ENCODE measurements around the gene SNX21.

GRCh38 chr20:45834797-45835161, 1.2 kb downstream of the SNX21 start:
- TF ChIP-seq CTCF (conservative IDR thresholded peaks at IDR 0.05; ENCODE audit: low read depth, low read length) (no peak), EZH2 (IDR thresholded peaks at IDR 0.05; ENCODE audit: borderline replicate concordance, low read depth, low read length, poor library complexity, severe bottlenecking) (no peak)
